SK-N-SH (cell line): ENCODE results near the gene NTRK2. TPM values are rescaled to one million over a fixed set of nuclear protein-coding genes. Genes with fewer than 3 reads are reported as not detected.

Experiments used
- CTCF ChIA-PET: fragments of 300-600, 350-600 bp; formaldehyde crosslinking; extraction: SDS; loops from one replicate; lab custom pipeline; 2021; lab: Yijun Ruan, JAX
- POLR2A ChIA-PET: fragments of 350-600 bp; sonication (Branson Sonifier 250); formaldehyde crosslinking; extraction: SDS; loops from one replicate; lab custom pipeline; 2020; ENCODE audit warnings: antibody characterized with exemption, inconsistent platforms; lab: Yijun Ruan, JAX
- DNase-seq: peaks from one replicate; pipeline ENCODE4 v3.0.0; 2012
- H2AFZ ChIP-seq: fragments of 200-600 bp; sonication (generic); 2 replicates; pipeline ENCODE4 v1.8.1; 2016; ENCODE audit warnings: antibody characterized with exemption, mild to moderate bottlenecking, low read depth
- H3F3A ChIP-seq: fragments of 200-600 bp; sonication (generic); replicated peaks from 2 replicates; pipeline ENCODE3; 2016; ENCODE audit warnings: antibody characterized with exemption, mild to moderate bottlenecking; ENCODE audit not compliant: insufficient read depth
- H3K27ac ChIP-seq, 2 experiments: fragments of 200-500 bp in 1 of 2; fragments of 200-600 bp in 1 of 2; sonication (Bioruptor generic) in 1 of 2; sonication (generic), shearing (Covaris generic) in 1 of 2; 2 replicates each; pipeline versions ENCODE4 v1.5.1 to v1.6.1; 2014 to 2016; ENCODE audit warnings: low read depth in 2 of 2, inconsistent platforms in 1 of 2, low read length in 1 of 2, mild to moderate bottlenecking in 1 of 2, mixed read lengths in 1 of 2
- H3K27me3 ChIP-seq: fragments of 200-600 bp; sonication (generic), shearing (Covaris generic); 2 replicates; pipeline ENCODE4 v1.6.1; 2016; ENCODE audit warnings: mixed run types; ENCODE audit not compliant: insufficient read depth
- H3K36me3 ChIP-seq, 2 experiments: fragments of 200-500 bp in 1 of 2; fragments of 200-600 bp in 1 of 2; sonication (Bioruptor generic) in 1 of 2; sonication (generic) in 1 of 2; replicated peaks in 1 of 2; 2 replicates each; pipeline versions ENCODE3 to v1.5.1; 2014 to 2016; ENCODE audit warnings: low read length in 1 of 2, mild to moderate bottlenecking in 1 of 2; ENCODE audit not compliant: insufficient read depth in 2 of 2, control insufficient read depth in 1 of 2
- H3K4me1 ChIP-seq, 2 experiments: fragments of 200-500 bp in 1 of 2; fragments of 200-600 bp in 1 of 2; sonication (Bioruptor generic) in 1 of 2; sonication (generic), shearing (Covaris generic) in 1 of 2; 2 replicates each; pipeline versions ENCODE4 v1.5.1 to v1.6.1; 2014 to 2016; ENCODE audit warnings: low read depth in 1 of 2, low read length in 1 of 2, mixed run types in 1 of 2; ENCODE audit not compliant: insufficient read depth in 2 of 2, control insufficient read depth in 1 of 2
- H3K4me2 ChIP-seq: fragments of 200-600 bp; sonication (generic), shearing (Covaris generic); 2 replicates; pipeline ENCODE4 v1.6.1; 2017; ENCODE audit warnings: mixed run types
- H3K4me3 ChIP-seq, 2 experiments: fragments of 200-500 bp in 1 of 2; fragments of 200-600 bp in 1 of 2; sonication (Bioruptor generic) in 1 of 2; sonication (generic), shearing (Covaris generic) in 1 of 2; 2 replicates each; pipeline versions ENCODE4 v1.5.1 to v1.8.1; 2014 to 2016; ENCODE audit warnings: low read depth in 2 of 2, inconsistent platforms in 1 of 2, low read length in 1 of 2, mild to moderate bottlenecking in 1 of 2, mixed read lengths in 1 of 2, moderate library complexity in 1 of 2
- H3K79me2 ChIP-seq: fragments of 200-600 bp; sonication (generic); 2 replicates; pipeline ENCODE4 v1.8.1; 2017; ENCODE audit warnings: mild to moderate bottlenecking; ENCODE audit not compliant: insufficient read depth
- H3K9ac ChIP-seq: fragments of 200-600 bp; sonication (generic); 2 replicates; pipeline ENCODE4 v1.6.1; 2017; ENCODE audit warnings: mixed run types
- H3K9me2 ChIP-seq: fragments of 200-600 bp; sonication (generic); 2 replicates; pipeline ENCODE4 v1.6.1; 2017; ENCODE audit warnings: mixed run types
- H3K9me3 ChIP-seq: fragments of 200-600 bp; sonication (generic); 2 replicates; pipeline ENCODE4 v1.6.1; 2017; ENCODE audit warnings: mixed run types, mild to moderate bottlenecking, moderate library complexity
- H4K20me1 ChIP-seq: fragments of 200-600 bp; sonication (generic); 2 replicates; pipeline ENCODE4 v1.6.1; 2017; ENCODE audit warnings: mild to moderate bottlenecking, mixed run types; ENCODE audit not compliant: insufficient read depth
- EP300 ChIP-seq, 2 experiments: IDR thresholded peaks; 2 replicates each; pipeline versions ENCODE4 v1.4.0 to v1.6.1; 2012; ENCODE audit warnings: borderline replicate concordance in 1 of 2, low read depth in 1 of 2, low read length in 1 of 2
- EZH2phosphoT487 ChIP-seq: fragments of 200-600 bp; sonication (generic); IDR thresholded peaks from 2 replicates; pipeline ENCODE4 v1.6.1; 2017; ENCODE audit warnings: low read depth, mixed run types, mild to moderate bottlenecking, antibody characterized with exemption, moderate library complexity, borderline replicate concordance
- FOXJ3 ChIP-seq: sonication (generic); formaldehyde crosslinking; IDR thresholded peaks from 2 replicates; pipeline ENCODE4 v1.5.1; 2020; ENCODE audit warnings: mild to moderate bottlenecking, missing genetic modification reagents
- FOXM1 ChIP-seq: IDR thresholded peaks from 2 replicates; pipeline ENCODE4 v1.4.0; 2012; ENCODE audit warnings: low read depth, mild to moderate bottlenecking
- IRF3 ChIP-seq: fragments of 150-350 bp; IDR thresholded peaks from 2 replicates; pipeline ENCODE4 v1.6.1; 2016; ENCODE audit warnings: mild to moderate bottlenecking, low read depth, low read length
- MAX ChIP-seq: IDR thresholded peaks from 2 replicates; pipeline ENCODE4 v1.4.0; 2012; ENCODE audit warnings: low read depth
- MEF2A ChIP-seq: IDR thresholded peaks from 2 replicates; pipeline ENCODE4 v1.4.0; 2012; ENCODE audit warnings: low read depth, borderline replicate concordance
- MXI1 ChIP-seq: IDR thresholded peaks from 2 replicates; pipeline ENCODE4 v1.6.1; 2012; ENCODE audit warnings: mild to moderate bottlenecking, low read depth, low read length, improper control_type of control experiment
- NFIC ChIP-seq: IDR thresholded peaks from 2 replicates; pipeline ENCODE4 v1.4.0; 2012; ENCODE audit warnings: borderline replicate concordance
- RCOR1 ChIP-seq: fragments of 150-350 bp; IDR thresholded peaks from 2 replicates; pipeline ENCODE4 v1.6.1; 2017; ENCODE audit warnings: antibody characterized with exemption, low read length
- REST ChIP-seq: IDR thresholded peaks from 2 replicates; pipeline ENCODE4 v1.6.1; 2012; ENCODE audit warnings: mild to moderate bottlenecking, low read depth, low read length, moderate library complexity
- RFX5 ChIP-seq: IDR thresholded peaks from 2 replicates; pipeline ENCODE4 v1.6.1; 2012; ENCODE audit warnings: mild to moderate bottlenecking, improper control_type of control experiment, low read length
- RXRA ChIP-seq: IDR thresholded peaks from 2 replicates; pipeline ENCODE4 v1.4.0; 2012; ENCODE audit warnings: low read depth, mild to moderate bottlenecking, borderline replicate concordance
- SIN3A ChIP-seq: IDR thresholded peaks from 2 replicates; pipeline ENCODE4 v1.6.1; 2012; ENCODE audit warnings: low read depth, mild to moderate bottlenecking, low read length, moderate library complexity, borderline replicate concordance
- TEAD4 ChIP-seq: IDR thresholded peaks from 2 replicates; pipeline ENCODE4 v1.4.0; 2012; ENCODE audit warnings: mild to moderate bottlenecking, borderline replicate concordance; ENCODE audit not compliant: insufficient read depth
- USF1 ChIP-seq: IDR thresholded peaks from 2 replicates; pipeline ENCODE4 v1.4.0; 2012; ENCODE audit warnings: low read depth, borderline replicate concordance
- USF2 ChIP-seq: fragments of 150-350 bp; IDR thresholded peaks from 2 replicates; pipeline ENCODE4 v1.6.1; 2017; ENCODE audit warnings: antibody characterized with exemption, low read length, low read depth, borderline replicate concordance
- YY1 ChIP-seq: IDR thresholded peaks from 2 replicates; pipeline ENCODE4 v1.4.0; 2012; ENCODE audit warnings: low read depth, mild to moderate bottlenecking
- ZBTB33 ChIP-seq: IDR thresholded peaks from 2 replicates; pipeline ENCODE4 v1.4.0; 2012; ENCODE audit warnings: low read depth, borderline replicate concordance
- WGBS: methylation state at CpG from one replicate; pipeline ENCODE4 v1.1.6; 2017; ENCODE audit warnings: low lambda C conversion rate; 5-methylcytosine and 5-hydroxymethylcytosine counted together
- polyA plus RNA-seq, 3 experiments: library from polyadenylated mRNA; depleted of rRNA; stranded (reverse); fragments of >200 nt; gene quantifications; 2 replicates each; pipeline ENCODE4 v1.2.3, GENCODE V29; 2012

NTRK2 gene
- polyA plus RNA-seq, 1 of the 3 experiments (the other 2 are of a cell fraction): 0.05 TPM

GRCh38 chr9:85038061-85038460 is 368.5 kb downstream of the NTRK2 start:
- Histone ChIP-seq H2AFZ (no peak overlapping the region), H3K4me3 (no peak overlapping the region), H3F3A (no peaks in the 10 kb centered on the region)
- 19% methylated on average over 2 of the region's 2 CpGs for WGBS
- no peak for TF ChIP-seq MXI1
- TF ChIP-seq USF1: no peak
- TF ChIP-seq IRF3: no peak
- no peak for TF ChIP-seq TEAD4
- no peak for TF ChIP-seq FOXJ3
- TF ChIP-seq NFIC: no peak
- no peak for TF ChIP-seq ZBTB33
- TF ChIP-seq REST: no peak
- TF ChIP-seq RXRA: no peak
- no peak for TF ChIP-seq EP300 (IDR thresholded peaks at IDR 0.05; ENCODE audit: borderline replicate concordance in 1 of 2, low read depth in 1 of 2, low read length in 1 of 2)
- no peak for TF ChIP-seq MAX
- TF ChIP-seq USF2: no peak
- TF ChIP-seq FOXM1: no peak
- TF ChIP-seq RCOR1: no peak
- TF ChIP-seq YY1: no peak
- TF ChIP-seq SIN3A: no peak
- TF ChIP-seq MEF2A: no peak
- TF ChIP-seq EZH2phosphoT487: no peak
- TF ChIP-seq RFX5: no peak
- TF ChIP-seq, all 33 proteins: peak for 0
- Histone ChIP-seq H3K27ac (no peak overlapping the region), H3K4me1 (no peaks in the 10 kb centered on the region), H3K27me3 (no peaks in the 10 kb centered on the region), H3K9ac (no peak overlapping the region), H3K9me2 (no peaks in the 10 kb centered on the region), H3K36me3 (no peaks in the 10 kb centered on the region), H3K4me2 (no peak overlapping the region), H4K20me1 (no peaks in the 10 kb centered on the region), H3K9me3 (no peaks in the 10 kb centered on the region), H3K79me2 (no peaks in the 10 kb centered on the region)
- POLR2A ChIA-PET: no interaction called here
- no peak for DNase-seq
- CTCF ChIA-PET: no interaction called here
